HFFc6 (cell line): ENCODE measurements around the gene HOXB6. TPM values are rescaled to one million over a fixed set of nuclear protein-coding genes. Genes with fewer than 3 reads are reported as not detected.
A peak's percentile ranks its signal among the peaks of the same experiment; 100 is the strongest.

ENCODE experiments used
- DNase-seq: peaks from one replicate; pipeline ENCODE4 v3.0.0-alpha.2; 2018
- H3K27ac Mint-ChIP-seq: 2 replicates; pipeline ENCODE4 v1.8.0; 2020; ENCODE audit warnings: mild to moderate bottlenecking, mixed read lengths
- H3K27me3 Mint-ChIP-seq: 2 replicates; pipeline ENCODE4 v1.8.0; 2021; ENCODE audit warnings: mild to moderate bottlenecking, moderate library complexity, mixed read lengths; ENCODE audit not compliant: insufficient read depth
- H3K36me3 Mint-ChIP-seq: 2 replicates; pipeline ENCODE4 v1.8.0; 2021; ENCODE audit warnings: low read depth, mixed read lengths
- H3K4me1 Mint-ChIP-seq: 2 replicates; pipeline ENCODE4 v1.8.0; 2020; ENCODE audit warnings: low read depth, mixed read lengths
- H3K4me3 Mint-ChIP-seq: 2 replicates; pipeline ENCODE4 v1.8.0; 2020; ENCODE audit warnings: mild to moderate bottlenecking, moderate library complexity, mixed read lengths
- H3K9me3 Mint-ChIP-seq: 2 replicates; pipeline ENCODE4 v1.8.0; 2020; ENCODE audit warnings: mild to moderate bottlenecking, mixed read lengths
- CTCF ChIP-seq: fragments of 200-600 bp; sonication (generic); IDR thresholded peaks from 2 replicates; pipeline ENCODE4 v1.5.0; 2021; ENCODE audit warnings: antibody characterized with exemption, mild to moderate bottlenecking
- total RNA-seq, 6 experiments: library from RNA; stranded (reverse); fragmentation: NEBNext Ultra II Directional; extraction: Animal tissue kit (Norgen Biotek cat#: 25700); gene quantifications; 2 replicates in 1 of 6; 3 replicates in 5 of 6; pipeline ENCODE4 v1.2.3, GENCODE V29; 2021

Gene HOXB6
- total RNA-seq, 6 experiments from 2014 or later: not detected

GRCh38 chr17:48590607-48591161 lies 14.1 kb downstream of the HOXB6 start:
- Mint-ChIP-seq H3K4me3 (no peak overlapping the region), H3K27ac (no peak overlapping the region), H3K9me3 (no peaks in the 10 kb centered on the region), H3K4me1 (peaks cover 34% of the 10 kb centered on the region), H3K36me3 (no peaks in the 10 kb centered on the region; the same call in 1 of the 2 replicates), H3K27me3 (peaks cover 91% of the 10 kb centered on the region)
- no peak for TF ChIP-seq CTCF
- no peak for DNase-seq

- no peak for DNase-seq
- H3K9me3 Mint-ChIP-seq: no peaks in the 10 kb centered on the region
- peaks cover 89% of the 10 kb centered on the region for H3K27me3 Mint-ChIP-seq
- no peak for TF ChIP-seq CTCF
- H3K27ac Mint-ChIP-seq: no peak within 1 kb of the TSS
- H3K4me1 Mint-ChIP-seq: peaks cover 33% of the 10 kb centered on the region
- no peaks in the 10 kb centered on the region; the same call in 1 of the 2 replicates for H3K36me3 Mint-ChIP-seq
- peak within 1 kb of the TSS; percentile 50; the same call in 1 of the 2 replicates for H3K4me3 Mint-ChIP-seq
Observed at GRCh38 chr17:48589831-48590606, 14.8 kb downstream of the HOXB6 start, which contains the start of gene HOXB3. HOXB3 (minus strand) TSS chr17:48590241; CDS start chr17:48552474, 37,767 bp downstream.

GRCh38 chr17:48589060-48589830 lies 15.5 kb downstream of the HOXB6 start:
- H3K4me1 Mint-ChIP-seq: peaks cover 33% of the 10 kb centered on the region
- H3K27ac Mint-ChIP-seq: no peak overlapping the region
- H3K4me3 Mint-ChIP-seq: no peak overlapping the region; the same call in 1 of the 2 replicates
- no peaks in the 10 kb centered on the region; the same call in 1 of the 2 replicates for H3K36me3 Mint-ChIP-seq
- H3K9me3 Mint-ChIP-seq: no peaks in the 10 kb centered on the region
- peaks cover 84% of the 10 kb centered on the region for H3K27me3 Mint-ChIP-seq
- no peak for TF ChIP-seq CTCF
- no peak for DNase-seq

- peaks cover 85% of the 10 kb centered on the region for H3K27me3 Mint-ChIP-seq
- H3K9me3 Mint-ChIP-seq: no peaks in the 10 kb centered on the region
- no peak for DNase-seq
- no peak for TF ChIP-seq CTCF
- H3K27ac Mint-ChIP-seq: no peak overlapping the region
- H3K36me3 Mint-ChIP-seq: no peaks in the 10 kb centered on the region; the same call in 1 of the 2 replicates
- H3K4me3 Mint-ChIP-seq: no peak overlapping the region
- H3K4me1 Mint-ChIP-seq: peaks cover 26% of the 10 kb centered on the region
Observed at GRCh38 chr17:48588528-48588927, 16.3 kb downstream of the HOXB6 start.

- no peak overlapping the region for H3K27ac Mint-ChIP-seq
- H3K4me3 Mint-ChIP-seq: no peak overlapping the region
- no peaks in the 10 kb centered on the region for H3K9me3 Mint-ChIP-seq
- TF ChIP-seq CTCF: no peak
- no peaks in the 10 kb centered on the region; the same call in 1 of the 2 replicates for H3K36me3 Mint-ChIP-seq
- peaks cover 87% of the 10 kb centered on the region for H3K27me3 Mint-ChIP-seq
- H3K4me1 Mint-ChIP-seq: peaks cover 23% of the 10 kb centered on the region
- no peak for DNase-seq
Observed at GRCh38 chr17:48588074-48588415, 16.7 kb downstream of the HOXB6 start.
